Measurements from ENCODE around the gene LMBR1L. TPM values are rescaled to one million over a fixed set of nuclear protein-coding genes. Genes with fewer than 3 reads are reported as not detected.

Gene LMBR1L
- total RNA-seq, 1 donor from 2014 or later, result 74.2 TPM

DNA sequence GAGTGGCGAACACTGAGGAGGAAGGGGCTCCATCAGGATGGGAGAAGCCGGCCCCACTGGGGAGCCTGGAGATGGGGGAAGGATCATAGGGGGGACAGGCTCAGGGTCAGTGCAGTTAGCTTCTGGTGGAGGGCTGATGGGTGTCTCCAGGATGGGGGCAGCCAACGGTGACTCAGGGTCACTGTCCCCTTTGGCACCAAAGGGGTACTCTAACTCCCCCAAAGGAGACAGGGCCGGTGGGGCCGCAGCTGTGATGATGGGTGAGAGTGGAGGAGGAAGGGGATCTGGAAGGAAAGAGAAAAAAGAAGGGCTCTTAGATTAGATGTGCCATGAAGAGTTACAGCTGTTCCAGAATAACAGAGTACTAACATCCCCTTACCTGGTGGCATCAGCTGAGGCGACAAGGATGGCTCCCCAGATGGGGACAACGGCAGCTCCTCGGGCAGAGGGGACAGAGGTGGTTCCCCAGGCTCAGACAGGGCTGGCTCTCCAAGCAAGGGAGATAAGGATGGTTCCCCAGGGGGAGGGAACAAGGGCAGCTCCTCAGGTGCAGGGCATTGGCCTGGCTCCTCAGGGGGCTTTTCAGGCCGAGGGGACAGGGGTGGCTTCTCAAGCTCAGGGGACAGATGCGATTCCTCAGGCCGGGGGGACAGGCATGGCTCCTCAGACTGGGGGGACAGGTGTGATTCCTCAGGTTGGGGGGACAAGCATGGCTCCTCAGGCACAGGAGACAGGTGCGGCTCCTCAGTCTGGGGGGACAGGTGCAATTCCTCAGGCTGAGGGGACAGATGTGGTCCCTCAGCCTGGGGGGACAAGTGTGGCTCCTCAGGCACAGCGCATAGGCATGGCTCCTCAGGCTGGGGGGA is 59.9 kb downstream of the LMBR1L start:
- Histone ChIP-seq H3K36me3 (peaks cover 92 to 94% of the 10 kb centered on the region in 2 donors), H3K27ac (no peak overlapping the region), H3K4me3 (no peak overlapping the region), H3K9me3 (no peaks in the 10 kb centered on the region), H3K27me3 (no peaks in the 10 kb centered on the region), H3K4me1 (peaks cover 0 to 8% of the 10 kb centered on the region in 2 donors)
- TF ChIP-seq, protein P1, sequence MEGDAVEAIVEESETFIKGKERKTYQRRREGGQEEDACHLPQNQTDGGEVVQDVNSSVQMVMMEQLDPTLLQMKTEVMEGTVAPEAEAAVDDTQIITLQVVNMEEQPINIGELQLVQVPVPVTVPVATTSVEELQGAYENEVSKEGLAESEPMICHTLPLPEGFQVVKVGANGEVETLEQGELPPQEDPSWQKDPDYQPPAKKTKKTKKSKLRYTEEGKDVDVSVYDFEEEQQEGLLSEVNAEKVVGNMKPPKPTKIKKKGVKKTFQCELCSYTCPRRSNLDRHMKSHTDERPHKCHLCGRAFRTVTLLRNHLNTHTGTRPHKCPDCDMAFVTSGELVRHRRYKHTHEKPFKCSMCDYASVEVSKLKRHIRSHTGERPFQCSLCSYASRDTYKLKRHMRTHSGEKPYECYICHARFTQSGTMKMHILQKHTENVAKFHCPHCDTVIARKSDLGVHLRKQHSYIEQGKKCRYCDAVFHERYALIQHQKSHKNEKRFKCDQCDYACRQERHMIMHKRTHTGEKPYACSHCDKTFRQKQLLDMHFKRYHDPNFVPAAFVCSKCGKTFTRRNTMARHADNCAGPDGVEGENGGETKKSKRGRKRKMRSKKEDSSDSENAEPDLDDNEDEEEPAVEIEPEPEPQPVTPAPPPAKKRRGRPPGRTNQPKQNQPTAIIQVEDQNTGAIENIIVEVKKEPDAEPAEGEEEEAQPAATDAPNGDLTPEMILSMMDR (IDR thresholded peaks at IDR 0.05), result no peak
- intact Hi-C loops (cut with DNase I), result no loop called here
- no peak for DNase-seq (ENCODE audit: low spot score in 2 of 2)

DNA sequence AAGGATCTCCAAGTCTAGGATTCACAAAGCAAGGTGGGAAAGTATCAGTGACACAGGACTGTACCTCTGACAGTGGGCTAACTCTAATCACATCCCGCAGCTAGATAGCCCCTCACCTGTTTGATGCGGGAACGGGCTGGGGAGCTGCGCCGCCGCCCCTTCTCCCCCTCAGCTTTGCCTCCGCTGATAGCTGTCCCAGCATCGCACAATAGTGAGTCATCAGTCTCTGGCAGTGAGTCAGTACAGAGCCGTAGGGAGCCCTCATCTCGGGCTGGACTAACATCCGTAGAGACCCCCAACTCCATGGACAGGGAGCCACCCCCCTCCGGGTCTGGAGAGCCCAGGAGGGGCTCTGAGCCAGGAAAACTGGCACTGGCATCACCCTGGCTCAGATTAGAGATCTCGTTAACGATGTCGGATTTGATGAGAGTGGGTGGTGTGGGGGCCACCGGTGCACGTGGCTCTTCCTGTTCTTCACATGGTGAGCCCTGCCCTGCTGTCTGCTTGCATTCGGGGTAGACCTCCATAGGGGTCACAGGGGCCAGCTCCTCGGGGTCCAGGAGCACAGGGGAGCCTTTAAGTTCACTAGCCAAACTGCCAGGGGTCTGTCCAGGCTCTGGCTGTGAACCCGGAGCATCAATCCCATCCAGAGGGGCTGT is 61.0 kb downstream of the LMBR1L start:
- Histone ChIP-seq H3K36me3 (peaks cover 98 to 100% of the 10 kb centered on the region in 2 donors), H3K9me3 (no peaks in the 10 kb centered on the region), H3K27me3 (no peaks in the 10 kb centered on the region), H3K4me3 (no peak overlapping the region), H3K4me1 (no peaks in the 10 kb centered on the region), H3K27ac (no peak overlapping the region)
- TF ChIP-seq, protein P1 (IDR thresholded peaks at IDR 0.05), result no peak
- DNase-seq (ENCODE audit: low spot score in 2 of 2), result no peak
- intact Hi-C loops (cut with DNase I), result no loop called here

DNA sequence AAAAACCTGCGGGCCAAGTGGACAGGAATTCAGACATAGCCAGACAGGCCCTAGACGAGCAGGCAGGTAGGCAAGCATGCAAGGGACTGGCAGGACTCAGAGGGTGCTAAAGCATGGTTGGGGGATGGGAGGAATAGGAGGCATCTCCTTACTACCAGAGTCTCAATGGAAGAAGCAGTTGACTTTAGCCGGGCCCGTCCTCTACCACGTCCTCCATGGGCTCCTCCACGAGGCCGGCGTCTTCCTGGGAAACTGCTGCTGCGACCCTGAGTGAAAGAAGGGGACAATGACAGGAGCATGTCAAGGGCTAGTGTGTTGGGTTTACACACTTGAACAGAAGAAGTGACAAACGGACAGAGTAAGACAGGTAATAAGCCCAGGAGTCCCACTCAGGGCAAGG is 61.7 kb downstream of the LMBR1L start:
- intact Hi-C loops (cut with DNase I), result no loop called here
- TF ChIP-seq, protein P1 (IDR thresholded peaks at IDR 0.05), result no peak
- peaks cover 98 to 100% of the 10 kb centered on the region in 2 donors for H3K36me3 ChIP-seq

More for the DNA sequence above, 61.7 kb downstream of the LMBR1L start:
- H3K4me1 ChIP-seq, result no peaks in the 10 kb centered on the region
- no peak overlapping the region for H3K27ac ChIP-seq
- H3K9me3 ChIP-seq, result no peaks in the 10 kb centered on the region
- DNase-seq (ENCODE audit: low spot score in 2 of 2), result no peak
- H3K27me3 ChIP-seq, result no peaks in the 10 kb centered on the region
- H3K4me3 ChIP-seq, result no peak overlapping the region

Other genes with a start within 250 kb of the LMBR1L start
- 0.85 TPM for gene RND1, start 245.0 kb downstream of the LMBR1L start, total RNA-seq
- 38.8 TPM for gene FKBP11, start 185.4 kb downstream of the LMBR1L start, total RNA-seq
- gene ARF3, start 153.4 kb downstream of the LMBR1L start, total RNA-seq, result 68.4 TPM
- gene WNT10B, start 139.1 kb downstream of the LMBR1L start, total RNA-seq, result 0.85 TPM
- not detected for gene WNT1, start 132.5 kb downstream of the LMBR1L start, total RNA-seq
- gene DDN, start 111.5 kb downstream of the LMBR1L start, total RNA-seq, result not detected
- gene PRKAG1, start 92.1 kb downstream of the LMBR1L start, total RNA-seq, result 32.8 TPM
- 106 TPM for gene KMT2D, start 50.1 kb downstream of the LMBR1L start, total RNA-seq
- not detected for gene RHEBL1, start 40.9 kb downstream of the LMBR1L start, total RNA-seq
- gene DHH, start 16.0 kb downstream of the LMBR1L start, total RNA-seq, result 31.5 TPM
- gene TUBA1B, start 20.5 kb upstream of the LMBR1L start, total RNA-seq, result 1,333 TPM
- 214 TPM for gene TUBA1A, start 78.2 kb upstream of the LMBR1L start, total RNA-seq
- 370 TPM for gene TUBA1C, start 154.2 kb upstream of the LMBR1L start, total RNA-seq
- not detected for gene PRPH, start 184.3 kb upstream of the LMBR1L start, total RNA-seq
- not detected for gene TROAP, start 212.4 kb upstream of the LMBR1L start, total RNA-seq
- gene C1QL4, start 226.3 kb upstream of the LMBR1L start, total RNA-seq, result not detected
- not detected for gene DNAJC22, start 236.0 kb upstream of the LMBR1L start, total RNA-seq

All from ascending aorta (tissue), 2 donors.